Astrocyte (in vitro differentiated cells and primary cell): Measurements from ENCODE around the gene FLRT1.

Experiments
- EZH2 ChIP-seq: IDR thresholded peaks from 2 replicates; pipeline ENCODE4 v1.6.1; 2012; ENCODE audit warnings: mild to moderate bottlenecking, low read length, inconsistent platforms; ENCODE audit not compliant: insufficient read depth
- TF ChIP-seq, protein P1 (sequence below): IDR thresholded peaks from 2 replicates; pipeline ENCODE4 v1.5.1; 2011; ENCODE audit warnings: low read depth, mild to moderate bottlenecking, inconsistent platforms, low read length, moderate library complexity; ENCODE audit not compliant: insufficient read depth

DNA sequence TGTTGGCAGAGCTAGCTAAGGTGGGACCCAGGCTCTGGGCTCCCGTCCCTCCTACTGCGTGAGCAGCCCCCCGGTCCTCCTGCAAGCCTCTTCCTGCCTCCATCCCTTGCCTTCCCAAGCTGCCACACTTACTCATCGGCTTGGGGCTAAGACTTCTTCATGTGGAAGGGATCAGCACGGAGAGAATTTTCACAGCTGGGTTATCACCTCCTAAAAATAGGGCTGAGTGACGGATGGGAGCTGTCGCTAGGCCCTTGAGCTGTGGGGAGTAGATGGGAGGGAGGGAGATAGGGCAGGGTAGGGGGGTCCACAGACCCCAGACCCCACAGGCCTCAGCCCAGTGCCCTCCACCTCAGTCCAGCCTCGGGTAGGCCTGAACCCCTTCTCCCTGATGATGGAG is 41.0 kb downstream of the FLRT1 start:
- TF ChIP-seq, protein P1, sequence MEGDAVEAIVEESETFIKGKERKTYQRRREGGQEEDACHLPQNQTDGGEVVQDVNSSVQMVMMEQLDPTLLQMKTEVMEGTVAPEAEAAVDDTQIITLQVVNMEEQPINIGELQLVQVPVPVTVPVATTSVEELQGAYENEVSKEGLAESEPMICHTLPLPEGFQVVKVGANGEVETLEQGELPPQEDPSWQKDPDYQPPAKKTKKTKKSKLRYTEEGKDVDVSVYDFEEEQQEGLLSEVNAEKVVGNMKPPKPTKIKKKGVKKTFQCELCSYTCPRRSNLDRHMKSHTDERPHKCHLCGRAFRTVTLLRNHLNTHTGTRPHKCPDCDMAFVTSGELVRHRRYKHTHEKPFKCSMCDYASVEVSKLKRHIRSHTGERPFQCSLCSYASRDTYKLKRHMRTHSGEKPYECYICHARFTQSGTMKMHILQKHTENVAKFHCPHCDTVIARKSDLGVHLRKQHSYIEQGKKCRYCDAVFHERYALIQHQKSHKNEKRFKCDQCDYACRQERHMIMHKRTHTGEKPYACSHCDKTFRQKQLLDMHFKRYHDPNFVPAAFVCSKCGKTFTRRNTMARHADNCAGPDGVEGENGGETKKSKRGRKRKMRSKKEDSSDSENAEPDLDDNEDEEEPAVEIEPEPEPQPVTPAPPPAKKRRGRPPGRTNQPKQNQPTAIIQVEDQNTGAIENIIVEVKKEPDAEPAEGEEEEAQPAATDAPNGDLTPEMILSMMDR, result no peak
- no peak for TF ChIP-seq EZH2
